ENCODE measurements around the gene SOX6. TPM values are rescaled to one million over a fixed set of nuclear protein-coding genes. Genes with fewer than 3 reads are reported as not detected.

Gene SOX6
- total RNA-seq, 1 donor from 2014 or later = 7.6 TPM

DNA sequence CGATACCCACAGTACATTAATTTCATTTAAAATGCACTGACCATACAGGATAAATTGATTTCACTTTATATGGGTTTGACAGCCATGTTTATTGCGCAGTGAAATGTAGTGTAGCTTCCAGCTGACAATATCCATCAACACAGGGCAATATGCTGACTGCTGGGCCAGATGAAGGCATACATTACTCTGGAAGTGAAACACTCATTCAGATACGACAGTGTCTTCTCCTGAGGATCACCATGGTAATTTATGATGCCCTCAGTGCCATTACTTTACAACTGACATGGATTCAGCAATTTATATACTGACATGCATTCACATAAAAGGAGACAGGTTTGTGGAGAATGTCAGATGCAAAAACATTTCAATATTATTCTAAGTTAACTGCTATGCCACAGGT lies 365.1 kb downstream of the SOX6 start:
- H3K4me3 ChIP-seq = no peak overlapping the region
- TF ChIP-seq CTCF (IDR thresholded peaks at IDR 0.05) (no peak), EZH2 (IDR thresholded peaks at IDR 0.05) (no peak), EZH2phosphoT487 (IDR thresholded peaks at IDR 0.05) (no peak)
- H3K4me1 ChIP-seq = peaks cover 5% of the 10 kb centered on the region
- Mint-ChIP-seq H3K4me1 (peaks cover 9% of the 10 kb centered on the region), H3K4me3 (no peak overlapping the region), H3K9me3 (no peaks in the 10 kb centered on the region), H3K27ac (no peak overlapping the region), H3K36me3 (peaks cover 6% of the 10 kb centered on the region), H3K27me3 (ENCODE audit: insufficient read depth, low read depth) (no peaks in the 10 kb centered on the region)
- no peak overlapping the region for H3K27ac ChIP-seq
- DNase-seq (ENCODE audit: low spot score) = no peak
- no peaks in the 10 kb centered on the region for H4K20me1 ChIP-seq (ENCODE audit: low read depth)
- H3K79me2 ChIP-seq (ENCODE audit: low read depth) = no peaks in the 10 kb centered on the region
- H3K9ac ChIP-seq = no peak overlapping the region
- no peaks in the 10 kb centered on the region for H3K9me3 ChIP-seq (ENCODE audit: low read depth)
- no peak overlapping the region for H3K4me2 ChIP-seq
- H3K36me3 ChIP-seq = no peaks in the 10 kb centered on the region
- no peak overlapping the region for H2AFZ ChIP-seq (replicated peaks)
- no peaks in the 10 kb centered on the region for H3F3A ChIP-seq (ENCODE audit: low read depth)
- peaks cover 62% of the 10 kb centered on the region for H3K27me3 ChIP-seq

- no peak for TF ChIP-seq EZH2phosphoT487 (IDR thresholded peaks at IDR 0.05)
- TF ChIP-seq EZH2 (IDR thresholded peaks at IDR 0.05) = no peak
- no peak for TF ChIP-seq CTCF (IDR thresholded peaks at IDR 0.05)
- Histone ChIP-seq H3F3A (ENCODE audit: low read depth) (no peaks in the 10 kb centered on the region), H3K27me3 (peaks cover 46% of the 10 kb centered on the region), H3K79me2 (ENCODE audit: low read depth) (no peaks in the 10 kb centered on the region), H3K36me3 (no peaks in the 10 kb centered on the region), H3K4me3 (no peak overlapping the region), H2AFZ (replicated peaks) (no peak overlapping the region), H4K20me1 (ENCODE audit: low read depth) (no peaks in the 10 kb centered on the region), H3K4me2 (no peak overlapping the region), H3K9me3 (ENCODE audit: low read depth) (no peaks in the 10 kb centered on the region), H3K4me1 (peaks cover 14% of the 10 kb centered on the region), H3K27ac (no peak overlapping the region), H3K9ac (no peak overlapping the region)
- peaks cover 9% of the 10 kb centered on the region for H3K4me1 Mint-ChIP-seq
- no peak for DNase-seq (ENCODE audit: low spot score)
- no peaks in the 10 kb centered on the region for H3K27me3 Mint-ChIP-seq (ENCODE audit: insufficient read depth, low read depth)
- H3K9me3 Mint-ChIP-seq = no peaks in the 10 kb centered on the region
- peaks cover 12% of the 10 kb centered on the region for H3K36me3 Mint-ChIP-seq
- no peak overlapping the region for H3K4me3 Mint-ChIP-seq
- no peak overlapping the region for H3K27ac Mint-ChIP-seq
Observed at GRCh38 chr11:15989685-15990084, 366.7 kb downstream of the SOX6 start.

GRCh38 chr11:15988693-15989231 lies 367.6 kb downstream of the SOX6 start:
- peak; percentile 72 for TF ChIP-seq CTCF (IDR thresholded peaks at IDR 0.05)
- TF ChIP-seq EZH2 (IDR thresholded peaks at IDR 0.05) = no peak
- H2AFZ ChIP-seq (replicated peaks) = peak overlapping the region; percentile 66
- Mint-ChIP-seq H3K9me3 (no peaks in the 10 kb centered on the region), H3K36me3 (peaks cover 12% of the 10 kb centered on the region), H3K4me3 (no peak overlapping the region), H3K4me1 (peaks cover 9% of the 10 kb centered on the region), H3K27ac (no peak overlapping the region), H3K27me3 (ENCODE audit: insufficient read depth, low read depth) (no peaks in the 10 kb centered on the region)
- H3K79me2 ChIP-seq (ENCODE audit: low read depth) = no peaks in the 10 kb centered on the region
- H3K9me3 ChIP-seq (ENCODE audit: low read depth) = no peaks in the 10 kb centered on the region
- peaks cover 37% of the 10 kb centered on the region for H3K27me3 ChIP-seq
- H3K4me1 ChIP-seq = peaks cover 14% of the 10 kb centered on the region
- H3K4me3 ChIP-seq = peak overlapping the region; percentile 11
- no peaks in the 10 kb centered on the region for H3F3A ChIP-seq (ENCODE audit: low read depth)
- H4K20me1 ChIP-seq (ENCODE audit: low read depth) = no peaks in the 10 kb centered on the region
- DNase-seq (ENCODE audit: low spot score) = peak; percentile 74
- peak overlapping the region; percentile 53 for H3K4me2 ChIP-seq
- no peaks in the 10 kb centered on the region for H3K36me3 ChIP-seq
- no peak overlapping the region for H3K27ac ChIP-seq
- no peak overlapping the region for H3K9ac ChIP-seq
